Activated CD8-positive, alpha-beta memory T cell treated with anti-CD3 and anti-CD28 coated beads for 24 hours (primary cell): ENCODE measurements around the gene ASCC1.
"Not testable (repeated sequence)": the region's sequence is repeated elsewhere in the genome, so short reads cannot be mapped to it uniquely, and the experiment has no call there.

Experiments used
- DNase-seq: peaks from one replicate; pipeline ENCODE4 v3.0.0-alpha.2; 2020

Gene ASCC1

GRCh38 chr10:72248468-72249151 is 32.5 kb upstream of the ASCC1 start:
- DNase-seq: peak; percentile 83

GRCh38 chr10:72245949-72246525 is 30.0 kb upstream of the ASCC1 start:
- no peak for DNase-seq

- DNase-seq: no peak
These were observed 28.5 kb upstream of the ASCC1 start for GRCh38 chr10:72244573-72245038.

- DNase-seq: no peak
These were observed 27.9 kb upstream of the ASCC1 start for GRCh38 chr10:72243822-72244437.

- peak; percentile 63 for DNase-seq
These were observed 26.6 kb upstream of the ASCC1 start for GRCh38 chr10:72242675-72243074.

GRCh38 chr10:72241691-72242252 is 25.7 kb upstream of the ASCC1 start:
- no peak for DNase-seq

- no peak for DNase-seq
These were observed 24.3 kb upstream of the ASCC1 start for GRCh38 chr10:72240371-72240770.

- no peak for DNase-seq
These were observed 23.3 kb upstream of the ASCC1 start for GRCh38 chr10:72239409-72239808.

- no peak for DNase-seq
These were observed 22.5 kb upstream of the ASCC1 start for GRCh38 chr10:72238392-72239175.

- no peak for DNase-seq
These were observed 19.6 kb upstream of the ASCC1 start for GRCh38 chr10:72235544-72236279.

GRCh38 chr10:72234560-72235095 is 18.6 kb upstream of the ASCC1 start:
- no peak for DNase-seq

GRCh38 chr10:72233621-72234020 is 17.5 kb upstream of the ASCC1 start:
- DNase-seq: no peak

- no peak for DNase-seq
These were observed 13.5 kb upstream of the ASCC1 start for GRCh38 chr10:72229261-72230251.

- DNase-seq: no peak
These were observed 12.3 kb upstream of the ASCC1 start for GRCh38 chr10:72228318-72228751.

- DNase-seq: no peak
These were observed 11.8 kb upstream of the ASCC1 start for GRCh38 chr10:72227826-72228225.

- DNase-seq: no peak
These were observed 10.4 kb upstream of the ASCC1 start for GRCh38 chr10:72226418-72227027.

GRCh38 chr10:72224191-72224590 is 8.1 kb upstream of the ASCC1 start:
- DNase-seq: not testable (repeated sequence)

- no peak for DNase-seq
These were observed 7.6 kb upstream of the ASCC1 start for GRCh38 chr10:72223743-72224101.

- DNase-seq: no peak
These were observed 5.2 kb upstream of the ASCC1 start for GRCh38 chr10:72221278-72221677.

- DNase-seq: no peak
These were observed 4.6 kb upstream of the ASCC1 start for GRCh38 chr10:72220637-72221036.
